Measurements from ENCODE around the gene OR10H5.

The OR10H5 gene

GRCh38 chr19:15810335-15810734 is 22.9 kb downstream of the OR10H5 start:
- H3K27me3 ChIP-seq (ENCODE audit: insufficient read depth, low read length, poor library complexity), result no peaks in the 10 kb centered on the region
- ATAC-seq (ENCODE audit: insufficient read depth, low read depth) (no peak), DNase-seq (no peak)
- H3K9me3 ChIP-seq (ENCODE audit: insufficient read depth, low read length, severe bottlenecking), result no peaks in the 10 kb centered on the region
- no peak overlapping the region for H3K4me2 ChIP-seq (ENCODE audit: insufficient read depth, low read length)
- no peaks in the 10 kb centered on the region for H4K20me1 ChIP-seq (ENCODE audit: insufficient read depth, low read length)
- H3K4me1 ChIP-seq (ENCODE audit: insufficient read depth, low read length), result no peaks in the 10 kb centered on the region
- no peak overlapping the region for H3K27ac ChIP-seq (ENCODE audit: low read length)
- no peak overlapping the region for H3K4me3 ChIP-seq (ENCODE audit: low read depth in 1 of 2, low read length in 2 of 2)
- H3K79me2 ChIP-seq (ENCODE audit: insufficient read depth, low read length), result no peaks in the 10 kb centered on the region
- TF ChIP-seq CTCF (IDR thresholded peaks at IDR 0.05; ENCODE audit: borderline replicate concordance, extremely low read depth, low read length, poor library complexity, severe bottlenecking) (peak; percentile 30), EZH2 (IDR thresholded peaks at IDR 0.05; ENCODE audit: borderline replicate concordance, low read depth, low read length, severe bottlenecking) (no peak)
- no peak overlapping the region for H3K9ac ChIP-seq (ENCODE audit: low read depth, low read length)
- H3K36me3 ChIP-seq (ENCODE audit: insufficient read depth, low read length), result no peaks in the 10 kb centered on the region
- H2AFZ ChIP-seq (ENCODE audit: low read depth, low read length), result no peak overlapping the region

- no peak overlapping the region for H3K9ac ChIP-seq (ENCODE audit: low read depth, low read length)
- ATAC-seq (ENCODE audit: insufficient read depth, low read depth) (no peak), DNase-seq (no peak)
- no peaks in the 10 kb centered on the region for H3K27me3 ChIP-seq (ENCODE audit: insufficient read depth, low read length, poor library complexity)
- H3K36me3 ChIP-seq (ENCODE audit: insufficient read depth, low read length), result no peaks in the 10 kb centered on the region
- no peak overlapping the region for H3K4me3 ChIP-seq (ENCODE audit: low read depth in 1 of 2, low read length in 2 of 2)
- H3K4me1 ChIP-seq (ENCODE audit: insufficient read depth, low read length), result no peaks in the 10 kb centered on the region
- no peaks in the 10 kb centered on the region for H3K9me3 ChIP-seq (ENCODE audit: insufficient read depth, low read length, severe bottlenecking)
- H3K27ac ChIP-seq (ENCODE audit: low read length), result no peak overlapping the region
- no peaks in the 10 kb centered on the region for H3K79me2 ChIP-seq (ENCODE audit: insufficient read depth, low read length)
- H3K4me2 ChIP-seq (ENCODE audit: insufficient read depth, low read length), result no peak overlapping the region
- H4K20me1 ChIP-seq (ENCODE audit: insufficient read depth, low read length), result no peaks in the 10 kb centered on the region
- TF ChIP-seq EZH2 (IDR thresholded peaks at IDR 0.05; ENCODE audit: borderline replicate concordance, low read depth, low read length, severe bottlenecking) (no peak), CTCF (IDR thresholded peaks at IDR 0.05; ENCODE audit: borderline replicate concordance, extremely low read depth, low read length, poor library complexity, severe bottlenecking) (no peak)
- H2AFZ ChIP-seq (ENCODE audit: low read depth, low read length), result no peak overlapping the region
Observed at GRCh38 chr19:15811476-15811875, 24.0 kb downstream of the OR10H5 start.

DNA sequence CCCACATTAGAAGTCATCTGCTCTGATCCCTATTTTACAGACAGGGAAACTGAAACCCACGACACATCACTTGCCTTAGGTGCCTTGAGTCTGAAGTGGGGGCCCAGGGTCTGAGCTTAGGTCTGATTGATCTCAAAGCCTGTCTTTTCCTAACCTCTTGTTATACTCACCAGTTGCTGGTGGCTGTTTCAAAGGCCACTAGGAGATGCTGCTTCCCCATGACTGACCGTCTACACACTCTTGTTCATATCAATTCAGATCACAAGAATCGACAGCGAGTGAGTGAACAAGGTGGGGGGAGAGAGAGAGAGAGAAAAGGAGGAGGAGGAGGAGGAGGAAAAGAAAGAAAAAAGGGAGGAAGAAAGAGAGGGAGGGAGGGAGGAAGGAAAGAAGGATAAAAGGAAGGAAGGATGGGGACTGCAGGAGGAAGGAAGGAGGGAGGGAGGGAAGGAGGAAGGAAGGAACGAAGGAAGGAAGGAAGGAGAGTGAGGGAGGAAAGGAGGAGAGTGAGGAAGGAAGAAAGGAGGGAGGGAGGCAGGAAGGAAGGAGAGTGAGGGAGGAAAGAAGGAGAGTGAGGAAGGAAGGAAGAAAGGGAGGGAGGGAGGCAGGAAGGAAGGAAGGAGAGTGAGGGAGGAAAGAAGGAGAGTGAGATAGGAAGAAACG is 24.7 kb downstream of the OR10H5 start:
- ATAC-seq (ENCODE audit: insufficient read depth, low read depth) (no peak), DNase-seq (no peak)
- Histone ChIP-seq H3K36me3 (ENCODE audit: insufficient read depth, low read length) (no peaks in the 10 kb centered on the region), H3K4me2 (ENCODE audit: insufficient read depth, low read length) (no peak overlapping the region), H3K4me3 (ENCODE audit: low read depth in 1 of 2, low read length in 2 of 2) (no peak overlapping the region), H3K9ac (ENCODE audit: low read depth, low read length) (no peak overlapping the region), H3K27ac (ENCODE audit: low read length) (no peak overlapping the region), H3K79me2 (ENCODE audit: insufficient read depth, low read length) (no peaks in the 10 kb centered on the region), H2AFZ (ENCODE audit: low read depth, low read length) (no peak overlapping the region), H3K27me3 (ENCODE audit: insufficient read depth, low read length, poor library complexity) (no peaks in the 10 kb centered on the region), H4K20me1 (ENCODE audit: insufficient read depth, low read length) (no peaks in the 10 kb centered on the region), H3K4me1 (ENCODE audit: insufficient read depth, low read length) (no peaks in the 10 kb centered on the region), H3K9me3 (ENCODE audit: insufficient read depth, low read length, severe bottlenecking) (no peaks in the 10 kb centered on the region)
- TF ChIP-seq EZH2 (IDR thresholded peaks at IDR 0.05; ENCODE audit: borderline replicate concordance, low read depth, low read length, severe bottlenecking) (no peak), CTCF (IDR thresholded peaks at IDR 0.05; ENCODE audit: borderline replicate concordance, extremely low read depth, low read length, poor library complexity, severe bottlenecking) (no peak)

All from DND-41 (cell line).